ENCODE results near the gene GPS1.

Gene GPS1

DNA sequence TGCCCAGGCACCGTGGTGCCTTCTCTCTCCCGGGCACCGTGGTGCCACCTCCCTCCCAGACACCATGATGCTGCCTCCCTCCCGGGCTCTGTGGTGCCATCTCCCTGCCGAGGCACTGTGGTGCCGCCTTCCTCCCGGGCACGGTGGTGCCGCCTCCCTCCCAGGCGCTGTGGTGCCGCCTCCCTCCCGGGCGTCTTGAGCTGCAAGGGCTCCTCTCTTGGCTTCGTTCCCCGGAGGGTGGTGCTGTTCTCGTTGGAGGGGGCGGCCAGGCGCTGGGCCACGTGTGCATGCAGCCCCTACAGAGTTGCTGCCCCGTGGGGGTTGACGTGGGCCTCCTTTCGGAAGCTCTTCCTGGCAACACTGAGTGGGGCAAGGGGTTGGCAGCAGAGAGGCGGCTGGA lies 37.3 kb upstream of the GPS1 start:
- DNase-seq (ENCODE audit: low read depth in 3 of 3), result no peak

DNA sequence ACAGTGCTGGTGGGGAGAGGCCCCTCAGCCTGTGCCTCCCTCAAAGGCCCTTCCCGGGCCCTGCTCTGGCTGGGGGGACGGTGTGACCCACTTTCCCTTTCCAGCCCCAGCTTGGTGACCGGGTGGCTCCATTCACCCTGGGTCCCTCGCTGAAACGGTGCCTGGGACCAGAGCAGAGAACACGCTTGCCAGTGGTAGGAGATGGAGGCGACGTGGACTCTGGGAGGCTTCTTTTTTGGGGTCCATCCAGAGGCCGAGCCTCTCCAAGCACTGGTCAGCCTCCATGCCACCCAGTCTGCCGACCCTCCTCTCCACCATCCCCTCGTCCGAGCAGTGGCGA lies 36.8 kb upstream of the GPS1 start:
- DNase-seq (ENCODE audit: low read depth in 3 of 3), result no peak

DNA sequence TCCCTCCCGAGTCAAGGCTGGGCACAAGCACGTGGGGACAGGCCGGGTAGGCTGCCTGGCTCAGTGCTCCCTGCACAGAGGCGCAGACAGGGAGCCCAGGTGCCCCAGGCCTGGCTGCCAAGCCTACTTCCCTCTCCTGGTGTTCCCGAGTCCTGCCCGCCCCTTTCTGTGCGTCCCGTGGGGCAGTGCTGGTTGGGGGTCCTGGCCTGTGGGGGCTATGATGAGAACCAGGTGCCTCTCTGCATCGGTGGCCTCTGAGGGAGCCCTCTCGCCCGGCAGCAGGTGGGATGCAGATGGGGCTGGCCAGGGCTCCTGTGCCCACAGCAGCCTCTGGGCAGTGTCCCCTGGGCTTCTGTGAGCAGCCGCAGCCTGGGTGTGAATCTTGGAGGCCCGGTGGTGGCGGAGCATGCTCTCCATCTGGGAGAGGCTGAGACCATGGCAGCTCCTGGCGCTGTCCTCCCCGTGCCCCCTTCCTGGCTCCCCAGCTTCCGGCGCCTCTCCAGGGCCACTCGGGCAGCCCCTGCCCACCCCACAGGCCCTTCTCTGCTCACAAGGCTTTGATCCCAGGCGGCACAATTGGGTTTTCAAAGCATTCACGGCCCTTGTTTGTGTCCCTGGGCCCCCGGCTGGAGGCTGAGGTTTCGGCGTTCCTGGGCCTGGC lies 36.3 kb upstream of the GPS1 start:
- no peak for DNase-seq (ENCODE audit: low read depth in 3 of 3)

DNA sequence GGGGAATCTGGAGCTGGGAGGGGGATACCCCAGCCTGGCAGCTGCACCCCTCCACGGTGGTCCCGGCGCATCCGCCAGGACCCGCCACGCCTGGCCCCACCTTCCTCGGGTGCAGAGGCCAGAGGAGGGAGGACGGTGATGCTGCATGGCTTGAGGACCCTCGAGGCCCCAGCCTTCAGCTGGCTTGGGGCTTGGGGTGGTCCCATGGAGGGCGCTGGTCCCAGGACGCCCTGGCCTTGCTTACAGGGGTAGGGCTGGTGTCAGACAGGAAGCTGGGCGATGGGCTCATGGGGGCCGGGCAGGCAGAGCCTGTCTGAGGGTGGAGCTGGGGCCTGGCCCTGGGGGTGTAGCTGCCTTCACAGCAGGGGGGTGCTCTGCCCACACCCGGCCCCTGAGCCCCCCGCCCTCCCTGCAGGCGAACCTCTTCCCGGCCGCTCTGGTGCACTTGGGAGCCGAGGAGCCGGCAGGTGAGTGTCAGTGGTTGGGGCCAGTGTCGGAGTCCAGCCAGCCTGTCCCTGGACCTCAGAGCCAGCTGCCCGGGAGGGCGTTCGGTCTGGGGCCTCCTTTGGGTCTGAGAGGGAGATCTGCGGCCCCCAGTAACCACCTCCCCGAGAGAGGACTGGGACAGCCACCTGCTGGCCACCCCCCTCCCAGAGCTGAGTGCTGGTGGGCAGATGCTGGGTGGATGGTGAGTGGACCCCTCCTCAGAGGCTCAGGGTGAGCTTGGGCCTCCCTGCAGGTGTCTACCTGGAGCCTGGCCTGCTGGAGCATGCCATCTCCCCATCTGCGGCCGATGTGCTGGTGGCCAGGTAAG lies 35.4 kb upstream of the GPS1 start:
- no peak for DNase-seq (ENCODE audit: low read depth in 3 of 3)

DNA sequence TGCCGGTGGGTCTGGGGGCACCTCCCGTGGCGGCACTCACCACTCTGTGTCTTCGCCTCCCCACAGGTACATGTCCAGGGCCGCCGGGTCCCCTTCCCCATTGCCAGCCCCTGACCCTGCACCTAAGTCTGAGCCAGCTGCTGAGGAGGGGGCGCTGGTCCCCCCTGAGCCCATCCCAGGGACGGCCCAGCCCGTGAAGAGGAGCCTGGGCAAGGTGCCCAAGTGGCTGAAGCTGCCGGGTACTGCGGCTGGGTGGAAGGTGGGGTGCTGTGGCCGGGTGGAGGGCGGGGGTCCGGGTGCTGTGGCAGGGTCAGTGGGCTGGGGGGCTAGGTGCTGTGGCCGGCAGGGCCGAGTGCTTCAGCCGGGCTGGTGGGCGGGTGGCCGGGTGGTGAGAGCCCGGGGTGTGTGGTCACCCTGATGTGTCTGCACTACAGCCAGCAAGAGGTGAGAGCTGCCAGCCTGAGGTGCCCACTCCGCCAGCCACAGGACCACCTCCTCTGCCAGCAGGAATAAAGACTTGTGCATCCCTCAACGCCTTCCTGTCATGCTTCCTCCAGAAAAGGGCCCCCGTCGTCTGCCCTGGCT lies 34.7 kb upstream of the GPS1 start:
- DNase-seq (ENCODE audit: low read depth in 3 of 3), result no peak

DNA sequence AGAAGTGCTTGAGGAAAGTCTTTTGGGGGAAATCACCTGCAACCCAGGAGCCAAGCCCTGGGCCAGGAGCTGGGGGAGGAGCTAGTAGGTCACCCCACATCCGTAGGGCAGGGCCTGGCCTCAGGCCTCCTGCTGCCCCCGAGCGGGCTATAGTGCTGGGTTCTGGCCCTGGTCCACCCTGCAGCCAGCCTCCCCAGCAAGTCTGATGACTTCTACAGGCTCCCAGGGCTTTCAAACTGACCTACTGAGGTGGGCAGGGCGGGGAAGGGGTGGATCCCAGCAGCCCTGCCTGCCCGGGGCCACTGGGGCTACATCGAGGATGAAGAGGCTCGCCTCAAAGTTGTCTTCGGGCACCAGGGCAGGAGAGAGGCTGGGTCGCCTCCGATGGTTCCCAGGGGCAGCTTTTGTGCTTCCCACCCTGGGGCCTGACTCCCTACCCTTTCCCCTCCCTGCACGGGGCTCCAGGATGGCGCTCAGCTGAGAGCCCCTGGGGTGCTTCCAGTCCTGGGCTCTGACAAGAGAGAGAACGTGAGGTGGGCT lies 34.0 kb upstream of the GPS1 start:
- no peak for DNase-seq (ENCODE audit: low read depth in 3 of 3)

DNA sequence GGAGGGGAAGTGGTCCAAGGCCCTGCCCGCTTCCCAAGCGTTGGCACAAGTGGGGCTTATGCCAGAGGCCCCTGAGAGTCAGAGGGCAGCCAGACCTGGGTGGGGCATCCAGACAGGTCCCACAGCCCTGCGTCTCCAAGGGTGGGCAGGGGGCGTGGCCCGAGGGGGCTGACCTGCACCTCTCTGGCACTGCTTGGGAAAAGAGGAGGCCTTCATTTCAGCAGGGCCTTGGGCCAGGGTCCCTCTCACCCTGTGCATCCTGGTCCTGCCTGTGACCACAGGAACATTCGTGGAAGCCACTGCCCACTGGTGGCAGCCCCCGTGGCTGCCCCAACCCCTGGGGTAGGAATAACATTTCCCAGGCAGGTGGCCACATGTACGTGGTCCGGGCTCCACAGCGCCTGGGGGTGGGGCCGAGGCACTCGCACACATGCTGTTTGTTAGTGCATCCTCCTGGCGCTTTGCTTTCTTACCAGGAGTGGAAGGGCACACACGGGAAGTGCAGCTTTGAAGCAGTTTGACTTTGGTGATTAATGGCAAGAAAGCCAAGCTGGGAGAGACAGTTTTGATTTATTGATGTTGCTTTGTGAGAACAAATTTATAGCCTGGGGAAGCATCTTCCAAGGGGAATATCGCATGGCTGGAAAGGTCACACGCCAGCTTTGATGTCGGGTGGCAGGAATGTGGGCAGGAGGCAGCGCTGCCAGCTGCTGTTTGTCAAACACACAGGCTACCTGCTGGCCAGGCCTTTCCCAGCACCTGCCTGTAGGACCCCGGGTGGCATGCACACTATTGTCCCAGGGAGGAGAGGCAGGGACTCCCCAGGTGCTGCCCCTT lies 33.3 kb upstream of the GPS1 start:
- no peak for DNase-seq (ENCODE audit: low read depth in 3 of 3)

DNA sequence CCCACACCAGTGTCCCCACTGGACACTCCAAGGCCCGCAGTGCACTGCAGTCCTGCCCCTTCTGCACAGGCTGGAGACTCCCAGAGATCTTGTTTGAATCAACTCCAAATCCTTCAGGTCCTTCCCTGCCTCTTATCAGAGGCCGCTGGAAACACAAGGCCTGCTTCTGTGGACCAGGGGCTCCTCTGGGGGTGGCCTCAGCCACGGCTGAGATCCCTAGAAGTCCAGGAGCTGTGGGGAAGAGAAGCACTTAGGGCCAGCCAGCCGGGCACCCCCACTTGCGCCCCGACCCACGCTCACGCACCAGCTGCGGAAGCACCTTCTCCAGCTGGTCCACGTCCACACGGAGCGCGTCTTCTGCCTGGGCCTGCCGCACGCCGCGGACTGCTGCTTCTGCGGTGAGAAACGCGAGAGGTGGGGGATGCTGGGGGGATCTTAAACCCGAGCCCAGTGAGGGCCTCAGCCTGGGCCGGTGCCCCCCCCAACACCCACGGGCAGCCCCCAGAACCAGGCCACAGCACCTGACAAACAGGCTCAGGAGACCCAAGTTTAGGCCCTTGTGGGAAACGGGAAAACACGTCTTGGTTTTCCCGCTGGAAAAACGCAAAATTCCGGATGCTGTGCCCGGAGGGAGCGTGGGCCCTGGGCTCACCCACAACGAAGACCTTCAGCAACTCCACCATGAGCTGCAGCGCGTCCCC lies 32.6 kb upstream of the GPS1 start:
- DNase-seq (ENCODE audit: low read depth in 3 of 3), result no peak

DNA sequence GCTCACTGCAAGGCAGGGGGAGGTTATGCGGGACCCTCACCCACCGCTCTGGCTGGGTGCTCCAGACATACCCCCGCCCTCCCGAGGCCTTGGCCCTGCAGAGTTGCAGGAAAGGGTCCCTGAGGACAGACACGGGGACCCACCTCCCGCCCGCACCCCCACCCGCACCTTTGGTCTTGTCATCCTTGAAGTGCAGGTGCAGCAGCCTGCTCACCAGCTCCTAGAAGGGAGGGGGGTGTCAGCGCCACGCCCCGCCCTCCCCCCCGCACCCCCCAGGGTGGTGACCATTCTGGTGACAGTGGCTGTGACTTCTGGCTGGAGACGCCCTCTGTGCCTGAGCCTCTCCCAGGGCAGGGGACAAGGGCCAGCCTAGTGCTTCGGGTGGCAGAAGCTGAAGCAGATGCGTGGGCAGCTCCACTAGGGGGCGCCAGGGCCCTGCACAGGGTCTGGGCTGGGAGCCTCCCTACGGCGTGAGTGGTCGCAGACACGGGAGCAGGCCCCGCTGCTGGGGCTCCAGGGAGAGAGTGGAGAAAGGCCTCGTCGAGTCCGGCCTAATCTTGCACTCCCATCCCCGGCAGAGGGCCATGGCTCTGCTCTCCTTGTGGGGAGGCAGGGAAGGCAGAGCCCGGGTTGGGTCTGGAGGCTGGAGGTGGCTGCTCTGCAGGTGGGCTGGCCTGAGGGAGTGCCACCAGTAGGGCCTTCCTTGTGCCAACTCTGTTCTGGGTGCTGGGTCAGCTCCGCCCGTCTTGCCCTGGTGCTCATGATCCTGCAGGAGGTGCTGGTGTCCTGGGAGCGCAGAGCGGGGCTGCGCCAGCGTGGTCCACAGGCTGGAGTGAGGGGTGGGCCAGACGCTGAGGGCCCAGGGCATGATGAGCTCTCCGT lies 31.8 kb upstream of the GPS1 start:
- DNase-seq (ENCODE audit: low read depth in 3 of 3), result peak in 2 of 3 experiments; percentile 54 to 74

DNA sequence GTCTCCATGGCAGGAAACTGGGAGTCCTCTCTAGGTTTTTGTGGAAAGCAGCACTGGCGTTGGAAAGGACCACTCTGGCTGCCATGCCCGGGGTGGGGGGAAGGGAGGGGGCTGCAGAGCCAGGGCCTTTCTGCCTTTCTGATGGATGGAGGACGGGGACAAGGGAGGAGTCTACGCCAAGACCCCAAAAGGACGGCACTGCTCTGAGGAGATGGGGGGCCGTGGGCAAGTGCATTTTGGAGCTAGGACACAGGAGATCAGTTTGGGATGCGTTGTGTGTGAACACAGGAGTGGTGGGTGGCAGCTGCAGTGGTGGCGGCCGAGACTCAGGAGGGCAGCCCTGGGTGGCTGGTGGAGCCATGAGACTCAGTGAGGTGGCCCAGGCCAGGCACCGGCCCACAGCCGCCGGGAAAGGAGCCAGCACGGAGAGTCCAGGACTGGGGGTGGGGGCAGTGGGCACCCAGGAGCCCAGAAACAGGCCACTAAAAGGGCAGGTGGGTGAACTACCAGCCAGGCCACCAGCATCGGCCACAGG lies 31.1 kb upstream of the GPS1 start:
- DNase-seq (ENCODE audit: low read depth in 3 of 3), result no peak

DNA sequence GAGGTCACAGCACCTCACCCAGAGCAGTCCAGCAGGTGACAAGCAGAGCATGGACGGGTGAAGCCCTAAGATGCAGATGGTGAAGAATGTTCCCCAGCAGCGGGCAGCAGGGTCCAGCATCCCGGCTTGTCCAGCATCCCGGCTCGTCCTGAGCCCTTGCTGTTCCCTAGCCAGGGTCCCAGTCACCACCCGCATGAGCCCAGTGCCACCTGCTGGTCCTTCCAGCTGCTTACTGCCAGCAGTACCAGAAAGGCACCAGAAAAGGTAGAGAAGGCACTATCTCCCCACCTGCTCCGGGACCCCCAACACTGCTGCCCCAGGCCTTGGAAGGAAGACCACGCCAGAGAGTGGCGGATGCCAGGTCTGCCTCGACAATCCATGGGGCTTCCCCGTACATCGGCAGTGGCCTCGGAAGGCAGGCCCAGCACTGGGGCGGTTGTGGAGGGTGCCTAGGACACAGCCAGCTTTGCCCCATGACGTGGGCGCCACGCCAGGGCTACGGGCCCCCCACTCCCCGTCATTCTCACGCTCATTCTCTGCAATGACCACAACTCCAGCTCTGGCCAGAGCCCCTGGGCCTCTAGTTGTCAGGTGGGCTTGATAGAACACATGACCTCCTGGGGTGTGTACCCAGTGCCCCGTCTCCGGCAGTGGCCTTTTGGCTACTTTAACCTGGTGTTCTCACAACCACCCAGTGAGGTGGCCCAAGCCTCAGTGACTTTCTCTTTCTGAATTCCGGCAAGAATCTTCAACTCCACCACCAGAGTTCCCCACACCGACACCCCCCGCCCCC lies 30.4 kb upstream of the GPS1 start:
- peak in 1 of 3 experiments; percentile 56 for DNase-seq (ENCODE audit: low read depth in 3 of 3)

DNA sequence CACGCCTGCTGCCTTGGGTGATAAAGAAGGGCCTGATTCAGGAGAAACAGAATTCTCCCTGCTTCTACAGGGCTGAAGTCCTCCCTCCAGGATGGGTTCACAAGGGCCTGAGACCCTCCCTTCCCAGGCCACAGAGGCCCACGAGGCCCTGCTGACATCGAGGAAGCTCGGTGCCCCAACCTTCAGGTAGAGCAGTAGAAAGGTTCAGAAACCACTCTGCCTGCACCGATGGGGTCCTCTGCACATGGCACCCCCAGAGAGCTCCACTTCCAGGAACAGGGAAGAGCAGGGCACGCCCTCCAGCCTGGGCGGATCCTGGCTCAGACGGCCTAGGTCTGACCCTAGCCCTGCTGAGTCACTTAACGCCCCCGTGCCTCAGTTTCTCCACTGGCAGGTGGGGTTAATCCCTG lies 29.8 kb upstream of the GPS1 start:
- no peak for DNase-seq (ENCODE audit: low read depth in 3 of 3)

DNA sequence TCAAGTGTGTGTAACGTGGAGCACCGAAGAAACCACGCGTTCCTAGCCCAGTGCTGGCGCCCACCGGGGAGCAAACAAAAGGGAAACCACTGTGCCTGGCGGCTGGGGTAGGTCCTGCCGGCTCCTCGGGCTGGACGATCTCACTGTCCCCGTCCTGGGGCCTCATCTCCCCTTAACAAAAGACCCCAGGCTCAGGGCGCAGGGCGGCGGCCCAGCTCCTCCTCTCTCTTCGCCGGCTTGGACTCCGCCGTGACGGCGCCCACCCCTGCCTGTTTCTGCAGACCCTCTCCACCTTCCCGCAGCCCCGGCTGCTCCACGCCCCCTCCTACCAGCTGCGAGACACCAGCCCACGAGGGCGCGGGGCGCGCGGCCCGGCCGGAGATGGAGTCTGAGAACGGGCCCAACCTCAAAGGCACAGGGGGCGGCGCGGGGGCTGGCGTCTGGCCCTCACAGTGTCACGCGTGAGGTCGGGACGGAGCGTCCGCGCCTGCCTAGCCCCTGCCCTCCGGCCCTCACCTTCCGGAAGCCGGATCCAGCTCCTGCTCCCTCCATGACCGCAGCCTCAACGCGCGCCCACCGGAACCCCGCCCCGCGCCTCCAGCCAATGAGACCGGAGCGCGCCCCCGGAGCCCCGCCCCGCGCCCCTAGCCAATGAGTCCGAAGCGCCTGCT lies 29.3 kb upstream of the GPS1 start, which contains the start of gene CENPX:
TSS of gene CENPX (minus strand) at position 569 of the 671 bp plus-strand sequence. CDS start at position 552, 17 bp downstream.
- no peak for DNase-seq (ENCODE audit: low read depth in 3 of 3)

DNA sequence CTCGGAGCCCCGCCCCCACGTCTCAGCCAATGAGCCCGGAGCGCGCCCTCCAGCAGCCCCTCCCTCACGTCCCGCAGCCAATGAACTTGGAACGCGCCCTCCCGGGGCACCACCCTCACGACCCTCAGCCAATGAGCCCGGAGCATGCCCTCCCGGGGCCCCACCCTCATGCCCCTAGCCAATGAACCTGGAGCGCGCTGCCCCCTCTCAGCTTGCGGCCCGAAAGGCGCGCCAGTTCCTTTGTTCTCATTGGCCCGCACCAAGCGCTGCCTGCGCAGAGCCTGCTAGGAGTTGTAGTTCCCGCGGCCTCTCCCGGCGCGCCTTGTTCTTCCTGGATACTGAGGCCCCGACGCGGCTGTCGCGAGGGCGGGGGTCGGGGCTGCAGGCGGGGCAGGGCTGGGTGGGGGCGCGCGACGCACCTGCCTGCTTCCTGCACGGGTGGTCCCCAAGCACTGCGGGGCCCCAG lies 28.7 kb upstream of the GPS1 start, which contains the start of gene LRRC45:
TSS of gene LRRC45 (plus strand) at position 325 of the 466 bp plus-strand sequence. CDS start 339 bp downstream, outside the sequence.
- peak; percentile 99 to 100 (median 100) for DNase-seq (ENCODE audit: low read depth in 3 of 3)

DNA sequence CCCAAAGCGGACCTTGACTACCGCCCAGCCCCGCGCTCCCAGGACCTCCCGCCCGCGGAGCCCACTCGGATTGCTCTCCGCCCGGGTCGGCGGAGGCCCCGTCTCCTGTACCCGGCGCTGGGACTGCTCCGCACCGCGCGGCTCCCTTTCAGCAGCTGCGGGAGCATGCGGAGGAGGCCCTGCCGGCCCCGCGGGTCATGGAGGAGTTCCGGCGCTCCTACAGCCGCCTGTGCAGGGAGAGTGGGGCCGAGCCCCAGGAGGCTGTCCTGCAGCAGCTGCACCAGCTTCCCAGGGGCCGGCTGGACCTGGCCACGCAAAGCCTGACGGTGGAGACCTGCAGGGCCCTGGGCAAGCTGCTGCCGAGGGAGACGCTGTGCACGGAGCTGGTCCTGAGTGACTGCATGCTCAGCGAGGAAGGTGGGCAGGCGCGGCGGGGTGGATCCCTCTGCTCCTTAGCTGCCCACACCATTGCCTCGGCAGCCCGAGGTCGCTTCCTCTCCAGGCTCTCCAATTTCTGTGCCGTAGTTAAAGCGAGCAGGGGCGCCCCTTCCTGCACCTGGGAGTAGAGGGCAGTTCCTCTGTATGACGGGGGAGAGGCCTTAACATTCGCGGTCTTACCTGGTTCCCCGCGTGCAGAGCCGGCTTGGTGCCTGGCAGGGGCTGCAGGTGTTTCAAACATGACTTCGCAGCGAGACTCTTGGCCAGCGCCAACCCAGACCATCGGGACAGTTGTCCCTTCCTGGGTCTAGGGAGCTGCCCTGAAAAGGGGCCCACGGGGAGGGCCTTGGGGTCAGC lies 28.1 kb upstream of the GPS1 start:
- DNase-seq (ENCODE audit: low read depth in 3 of 3), result no peak

DNA sequence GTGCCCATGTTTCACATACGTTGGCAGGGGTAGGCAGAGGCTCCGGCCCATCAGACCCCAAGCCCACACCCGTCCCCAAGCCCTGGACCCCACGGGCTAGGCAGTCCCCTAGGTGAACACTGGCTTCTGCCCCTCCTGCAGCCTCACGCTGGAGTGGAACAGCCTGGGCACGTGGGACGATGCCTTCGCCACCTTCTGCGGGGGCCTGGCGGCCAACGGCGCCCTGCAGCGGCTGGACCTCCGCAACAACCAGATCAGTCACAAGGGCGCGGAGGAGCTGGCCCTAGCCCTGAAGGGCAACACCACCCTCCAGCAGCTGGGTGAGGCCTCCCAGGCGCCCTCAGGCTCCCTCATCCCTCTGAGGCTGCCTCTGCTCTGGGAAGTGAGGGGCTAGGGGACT lies 26.8 kb upstream of the GPS1 start:
- DNase-seq (ENCODE audit: low read depth in 3 of 3), result no peak

DNA sequence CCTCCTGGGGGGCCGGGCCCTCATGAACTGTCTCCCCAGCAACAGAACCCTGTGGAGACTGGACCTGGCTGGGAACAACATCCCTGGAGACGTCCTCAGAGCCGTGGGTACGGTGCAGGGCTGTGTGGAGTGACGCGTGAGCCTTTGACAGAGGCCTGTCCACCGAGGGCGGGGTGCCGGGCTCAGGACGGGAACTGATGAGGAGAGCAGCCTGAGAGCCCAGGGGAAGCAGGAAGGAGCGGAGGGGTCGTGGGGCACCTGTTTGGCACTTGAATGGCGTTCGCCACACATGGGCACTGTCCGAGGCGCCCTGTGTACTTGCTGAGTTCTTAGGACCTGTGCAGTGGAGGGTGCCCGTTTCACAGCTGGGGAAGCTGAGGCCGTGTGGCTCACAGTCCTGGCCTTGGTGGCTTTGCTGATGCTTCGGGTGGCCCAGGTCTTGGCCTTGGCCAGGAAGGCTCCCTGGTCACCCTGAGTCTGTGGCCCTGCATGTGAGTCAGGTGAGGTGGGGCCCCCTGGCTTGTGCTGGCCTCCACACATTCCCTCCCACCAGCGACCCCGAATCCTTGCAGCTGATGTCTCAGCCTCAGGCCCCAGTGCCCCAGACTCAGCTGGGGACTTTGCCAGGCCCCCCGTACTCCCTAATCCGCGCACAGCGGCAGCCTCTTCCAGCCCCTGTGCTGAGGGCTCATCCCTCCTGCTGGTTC lies 26.1 kb upstream of the GPS1 start:
- DNase-seq (ENCODE audit: low read depth in 3 of 3), result no peak
